Endometrium (tissue), 2 donors: ENCODE measurements around the gene GRM5.
"Not testable (repeated sequence)": the region's sequence is repeated elsewhere in the genome, so short reads cannot be mapped to it uniquely, and the experiment has no call there.

Experiments
- FAIRE-seq: peaks from 2 replicates; lab custom pipeline; 2012; peaks lifted over from hg19 to GRCh38; lab: Jason Lieb, UNC
- donor health status: control.
- donor health status: control.

GRM5 gene

DNA sequence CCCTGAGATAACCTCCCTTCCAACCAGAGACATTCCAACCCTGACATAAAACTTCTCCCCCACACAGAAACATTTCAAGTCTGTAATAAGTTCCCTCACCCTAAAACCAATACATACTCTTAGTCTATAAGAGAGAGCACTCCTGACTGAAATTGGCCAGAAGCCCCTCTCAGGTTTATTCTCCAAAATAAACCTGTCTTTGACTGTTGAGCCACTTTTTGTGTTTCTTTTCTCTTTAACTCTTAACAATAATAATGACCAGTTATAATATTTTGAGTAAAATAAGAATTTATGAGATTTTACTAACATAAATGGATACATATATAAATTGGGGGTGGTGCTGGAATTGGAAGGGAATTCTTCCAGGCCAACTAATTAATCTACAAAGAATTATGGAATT is 93.6 kb downstream of the GRM5 start:
- FAIRE-seq = no peak

DNA sequence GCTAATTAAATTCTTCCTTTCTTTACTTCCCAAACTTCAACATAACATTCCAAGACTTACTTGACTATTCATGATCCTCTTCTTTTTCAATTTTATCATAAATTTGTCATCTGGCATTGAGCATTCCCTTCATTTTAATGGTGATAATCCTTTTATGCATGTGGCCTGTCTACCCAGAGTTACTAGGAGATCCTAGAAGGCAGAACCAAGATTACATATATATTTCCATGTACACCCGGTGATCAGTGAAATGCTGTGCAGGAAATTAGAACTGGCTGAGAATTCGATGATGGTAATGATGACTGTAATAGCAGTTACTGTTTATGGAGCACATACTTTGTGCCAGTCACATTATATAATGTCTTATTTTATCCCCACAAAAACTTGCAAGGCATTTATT is 104.2 kb downstream of the GRM5 start:
- not testable (repeated sequence) for FAIRE-seq

DNA sequence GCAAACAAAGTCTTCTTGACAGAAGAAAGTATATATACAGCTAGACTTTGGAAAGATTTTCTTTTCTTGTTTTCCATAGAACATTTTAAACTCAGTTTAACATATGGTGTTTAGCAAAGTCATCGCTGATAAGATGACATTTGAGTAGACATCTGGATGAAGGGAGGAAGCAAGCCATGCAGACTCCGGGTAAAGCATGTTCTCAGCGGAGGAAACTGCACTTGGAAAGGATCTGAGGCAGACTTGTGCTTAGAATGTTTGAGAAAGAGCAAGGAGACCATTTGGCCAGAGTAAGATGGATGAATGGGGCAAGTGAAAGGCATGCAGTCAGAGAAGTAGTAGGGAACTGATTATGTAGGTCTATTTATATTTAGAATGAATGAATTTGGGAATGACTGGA is 105.9 kb downstream of the GRM5 start:
- not testable (repeated sequence) for FAIRE-seq

DNA sequence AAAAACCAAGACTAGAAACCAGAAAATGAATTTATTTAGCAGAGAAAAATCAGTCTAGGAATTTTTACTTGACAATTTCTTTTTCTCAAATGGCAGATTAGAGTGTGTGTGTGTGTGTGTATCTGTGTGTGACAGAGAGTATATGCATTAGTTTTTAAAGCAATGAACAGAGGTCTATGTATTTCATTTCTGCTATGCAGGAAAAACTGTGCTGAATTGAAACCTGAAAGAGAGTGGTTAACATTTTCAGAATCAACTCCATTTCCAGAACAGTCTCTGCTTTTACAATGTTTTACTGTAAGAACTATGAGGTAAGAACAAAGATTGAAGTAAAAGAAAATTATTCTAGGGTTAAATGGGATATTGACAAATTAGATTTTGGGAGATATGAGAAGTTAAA is 114.8 kb downstream of the GRM5 start:
- FAIRE-seq = no peak

DNA sequence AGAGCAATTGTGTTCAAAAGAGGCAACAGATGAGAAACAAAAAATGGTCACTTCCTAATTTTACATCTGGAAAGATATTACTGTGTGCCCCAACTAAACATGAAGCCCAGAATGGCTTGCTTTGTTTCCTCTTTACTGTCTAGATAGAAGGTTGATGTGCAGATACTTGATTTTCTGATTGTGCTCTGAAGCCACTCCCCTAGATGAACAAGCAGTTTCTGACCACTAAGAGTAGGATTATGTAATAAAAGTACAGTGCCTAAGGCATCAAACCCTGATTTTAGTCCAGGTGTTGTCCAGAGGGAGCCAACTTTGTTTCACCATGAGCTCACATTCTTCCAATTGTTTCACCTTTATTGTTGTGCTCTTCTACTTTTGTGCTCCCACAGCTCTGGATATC is 116.9 kb downstream of the GRM5 start:
- not testable (repeated sequence) for FAIRE-seq

DNA sequence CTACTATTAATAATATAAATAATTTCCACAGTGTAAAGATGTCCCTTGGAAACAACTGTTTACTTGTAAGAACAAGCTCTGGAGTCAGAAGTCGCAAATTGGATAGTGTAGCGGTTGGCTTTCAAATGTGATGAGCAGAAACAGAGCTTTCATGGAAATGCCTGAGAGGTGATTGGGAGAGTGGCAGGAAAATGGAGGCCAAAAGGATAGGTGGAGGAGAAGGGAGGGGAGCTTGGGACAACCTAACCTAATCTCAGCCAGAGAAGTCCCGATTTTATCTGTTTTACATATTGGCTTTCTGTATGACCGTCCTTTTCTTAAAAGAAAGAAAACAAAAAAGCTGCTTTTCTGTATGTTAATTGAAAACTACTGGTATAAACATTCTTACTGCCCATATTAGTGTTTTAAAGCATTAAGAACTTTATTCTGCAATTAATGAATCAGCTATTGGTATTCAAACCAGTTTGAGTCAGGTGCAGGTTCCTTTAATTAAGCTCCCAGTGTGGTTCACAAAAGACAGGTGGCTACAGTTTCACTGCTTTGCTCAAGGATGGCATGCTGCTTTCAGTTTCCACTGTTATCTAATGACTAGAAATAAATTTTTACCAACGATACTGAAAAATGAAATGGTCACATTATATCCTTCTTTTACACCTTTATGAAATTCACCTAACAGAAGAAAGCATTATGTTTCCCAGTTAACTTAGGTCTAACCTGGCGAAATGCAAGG is 117.8 kb downstream of the GRM5 start:
- FAIRE-seq = not testable (repeated sequence)

DNA sequence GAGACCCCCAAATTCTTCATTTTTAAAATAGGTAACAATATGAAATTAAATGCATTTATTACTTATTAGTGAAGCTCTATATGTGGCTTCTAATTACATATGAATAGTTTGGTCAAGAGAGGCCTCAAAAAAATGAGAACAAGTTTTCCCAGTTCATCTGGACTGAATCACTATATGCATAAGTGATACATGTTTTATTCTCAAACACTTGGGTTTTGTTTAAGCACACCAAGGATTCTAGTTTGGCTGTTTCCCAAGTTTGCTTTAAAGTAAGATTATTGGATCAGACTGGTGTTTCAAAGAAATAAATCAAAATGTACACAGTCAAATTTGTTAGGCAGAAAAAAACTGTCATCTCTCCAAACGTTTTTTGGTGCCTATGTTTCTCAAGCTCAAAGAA is 136.1 kb downstream of the GRM5 start:
- not testable (repeated sequence) for FAIRE-seq

DNA sequence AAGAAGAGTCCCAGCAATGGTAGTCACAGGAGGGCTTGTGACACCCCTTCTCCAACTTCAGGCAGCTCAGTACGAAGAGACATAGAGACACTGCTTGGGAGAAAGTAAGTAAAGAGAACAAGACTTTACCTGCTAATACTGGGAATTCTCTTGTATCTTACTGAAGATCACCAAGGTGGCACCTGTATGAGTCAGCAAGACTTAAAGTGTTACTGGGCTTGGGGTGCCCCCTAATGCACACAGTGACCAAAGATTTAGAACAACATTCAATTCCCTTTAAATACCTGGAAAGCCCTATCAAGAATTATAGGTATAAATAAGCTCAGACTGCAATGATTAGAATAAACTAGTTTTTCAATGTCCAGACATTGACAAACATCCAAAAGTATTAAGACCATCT is 148.7 kb downstream of the GRM5 start:
- not testable (repeated sequence) for FAIRE-seq

DNA sequence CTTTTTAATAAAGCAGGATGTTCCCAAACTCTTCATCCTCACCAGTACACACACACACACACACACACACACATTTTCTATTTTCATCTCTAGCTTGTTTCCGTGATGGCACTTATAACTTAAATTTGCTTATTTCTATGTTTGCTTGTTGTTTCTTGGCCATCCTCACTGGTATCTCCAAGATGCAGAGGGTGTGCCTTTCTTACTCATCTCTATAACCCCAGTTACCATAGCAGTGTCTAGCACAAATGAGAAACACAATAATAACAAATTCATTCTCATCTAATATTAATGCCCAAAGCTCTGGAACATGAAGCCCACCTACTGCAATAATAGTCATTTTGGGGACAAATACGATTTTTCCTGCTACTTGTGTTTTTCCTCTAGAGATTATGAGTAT is 156.3 kb downstream of the GRM5 start:
- no peak for FAIRE-seq

DNA sequence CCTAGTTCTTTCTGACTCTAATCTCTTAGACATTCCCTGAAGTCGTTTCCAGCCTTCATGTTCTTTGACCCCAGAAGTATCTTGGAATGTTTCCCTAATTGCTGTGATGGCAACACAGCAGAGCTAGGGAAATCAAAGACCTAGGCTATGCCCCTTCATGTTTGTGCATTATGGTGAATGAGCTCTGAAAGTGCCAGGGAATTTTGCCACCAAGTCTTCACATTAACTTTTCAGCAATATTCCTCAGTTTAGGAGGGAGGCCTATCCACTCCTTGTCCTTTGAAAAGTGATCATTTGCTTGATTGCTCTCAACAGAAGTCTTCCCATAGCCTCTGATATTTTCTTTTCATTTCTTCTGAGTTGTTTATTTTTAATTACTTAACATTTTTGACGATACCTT is 164.3 kb downstream of the GRM5 start:
- not testable (repeated sequence) for FAIRE-seq

DNA sequence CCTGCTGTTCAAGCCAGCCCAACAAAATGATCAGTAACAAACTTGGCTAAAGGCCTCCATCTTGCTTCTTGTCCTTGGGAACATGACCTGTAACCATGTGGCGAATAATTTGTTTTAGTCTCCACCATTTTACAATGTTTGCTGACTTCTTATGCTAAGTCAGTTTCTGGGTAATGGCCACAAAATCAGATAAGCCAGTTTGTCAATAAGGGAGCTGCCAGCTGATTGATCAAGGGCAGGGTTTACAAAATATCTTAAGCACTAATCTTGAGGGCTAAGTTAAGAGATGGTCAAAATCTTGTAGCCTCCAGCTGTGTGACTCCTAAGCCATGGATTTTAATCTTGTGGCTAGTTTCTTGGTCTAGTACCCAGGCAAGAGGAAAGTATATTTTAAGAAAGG is 176.9 kb downstream of the GRM5 start:
- FAIRE-seq = not testable (repeated sequence)

DNA sequence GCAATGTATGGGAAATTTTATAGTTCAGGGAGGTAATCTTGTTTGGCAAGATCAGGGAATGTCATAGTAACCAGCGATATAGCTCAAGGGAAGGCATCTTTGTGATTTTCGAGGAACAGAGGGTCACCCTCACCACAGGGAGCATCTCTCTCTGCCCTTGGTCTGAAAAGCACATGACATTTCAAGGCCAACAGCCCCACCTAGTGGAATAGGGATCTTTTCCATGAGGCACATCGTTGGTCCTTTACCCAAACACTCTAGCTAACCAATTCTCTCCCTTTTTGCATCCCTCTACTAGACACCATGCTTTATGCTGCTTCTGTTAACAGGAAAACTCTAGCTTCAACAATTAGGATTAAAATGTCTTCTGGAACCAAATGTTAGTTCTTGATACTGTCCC is 179.0 kb downstream of the GRM5 start:
- FAIRE-seq = no peak

DNA sequence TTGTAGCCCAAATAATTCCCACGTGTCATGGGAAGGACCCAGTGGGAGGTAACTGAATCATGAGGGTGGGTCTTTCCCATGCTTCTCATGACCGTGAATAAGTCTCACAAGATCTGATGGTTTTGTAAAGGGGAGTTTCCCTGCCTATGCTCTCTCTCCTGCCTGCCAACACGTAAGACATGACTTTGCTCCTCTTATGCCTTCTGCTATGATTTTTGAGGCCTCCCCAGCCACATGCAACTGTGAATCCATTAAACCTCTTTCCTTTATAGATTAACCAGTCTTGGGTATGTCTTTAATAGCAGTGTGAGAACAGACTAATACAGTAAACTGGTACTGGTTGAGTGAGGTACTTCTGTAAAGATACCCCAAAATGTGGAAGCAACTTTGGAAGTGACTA is 183.0 kb downstream of the GRM5 start:
- FAIRE-seq = not testable (repeated sequence)

DNA sequence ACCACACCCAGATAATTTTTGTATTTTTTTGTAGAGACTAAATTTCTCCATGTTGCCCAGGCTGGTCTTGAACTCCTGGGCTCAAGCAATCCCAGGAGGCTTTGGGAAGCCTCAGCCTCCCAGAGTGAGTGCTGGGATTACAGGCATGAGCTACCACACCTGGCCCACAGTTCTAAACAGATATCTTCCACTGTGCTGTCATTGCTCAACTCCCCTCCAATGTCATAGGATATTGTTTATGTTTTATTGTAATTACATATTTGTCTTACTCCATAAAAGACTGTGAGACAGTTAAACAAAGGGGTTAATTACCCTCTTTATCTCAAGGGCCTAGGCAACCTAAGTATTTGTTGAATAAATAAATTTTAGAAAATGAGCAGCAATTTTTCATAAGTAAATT is 204.2 kb downstream of the GRM5 start:
- no peak for FAIRE-seq

DNA sequence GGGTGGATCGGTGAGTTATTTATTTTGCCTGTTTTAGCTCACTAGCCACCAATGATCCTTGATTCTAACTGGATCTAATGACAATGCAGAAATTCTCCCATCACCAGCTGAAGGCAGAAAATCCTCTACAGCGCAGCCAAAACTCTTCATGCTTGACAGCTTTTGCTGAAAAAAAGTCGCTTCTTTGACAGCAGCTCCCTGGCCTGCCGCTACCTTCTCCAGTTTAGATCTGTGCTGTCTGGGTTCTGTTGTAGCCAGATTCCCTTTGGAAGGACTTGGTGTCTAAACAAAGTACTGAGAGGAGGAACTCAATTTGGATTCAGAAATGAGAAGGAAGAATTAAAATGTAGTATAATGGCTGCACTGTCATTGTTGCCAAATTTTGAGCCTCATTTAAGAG is 205.4 kb downstream of the GRM5 start:
- FAIRE-seq = not testable (repeated sequence)

DNA sequence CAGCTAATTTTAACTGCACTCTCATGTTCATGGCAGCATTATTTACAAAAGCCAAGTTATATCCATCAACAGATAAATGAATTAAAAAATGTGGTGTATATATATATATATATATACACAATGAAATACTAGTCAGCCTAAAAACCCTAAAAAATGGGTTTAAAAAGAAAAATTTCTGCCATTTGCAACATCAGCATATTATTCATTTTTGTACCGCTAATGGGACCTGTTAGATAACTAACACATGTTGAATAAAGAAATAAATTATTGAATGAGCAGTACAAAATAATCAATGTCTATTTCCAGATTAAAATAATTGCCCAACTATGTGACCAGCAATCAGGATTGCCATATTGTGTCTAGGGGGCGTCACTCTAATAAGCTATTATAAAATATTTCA is 211.8 kb downstream of the GRM5 start:
- not testable (repeated sequence) for FAIRE-seq

DNA sequence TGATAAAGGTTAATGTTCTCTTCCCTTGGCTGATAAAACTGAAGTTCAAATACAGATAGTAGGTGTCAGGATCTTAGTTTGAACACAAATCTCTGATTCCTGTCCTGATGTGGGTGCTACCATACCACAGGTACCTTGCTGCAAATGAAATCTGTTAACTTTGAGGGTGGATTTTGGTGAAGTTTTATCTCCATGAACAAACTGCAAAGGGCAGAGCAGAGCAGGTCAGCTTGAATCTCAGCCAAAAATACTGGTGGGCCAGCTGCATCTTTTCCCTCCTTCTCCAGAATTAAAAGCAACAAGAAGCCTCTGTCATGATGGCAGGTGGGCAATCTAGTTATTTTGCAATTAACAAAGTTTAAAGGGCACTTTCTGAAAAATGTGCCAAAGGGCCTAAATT is 214.2 kb downstream of the GRM5 start:
- not testable (repeated sequence) for FAIRE-seq

DNA sequence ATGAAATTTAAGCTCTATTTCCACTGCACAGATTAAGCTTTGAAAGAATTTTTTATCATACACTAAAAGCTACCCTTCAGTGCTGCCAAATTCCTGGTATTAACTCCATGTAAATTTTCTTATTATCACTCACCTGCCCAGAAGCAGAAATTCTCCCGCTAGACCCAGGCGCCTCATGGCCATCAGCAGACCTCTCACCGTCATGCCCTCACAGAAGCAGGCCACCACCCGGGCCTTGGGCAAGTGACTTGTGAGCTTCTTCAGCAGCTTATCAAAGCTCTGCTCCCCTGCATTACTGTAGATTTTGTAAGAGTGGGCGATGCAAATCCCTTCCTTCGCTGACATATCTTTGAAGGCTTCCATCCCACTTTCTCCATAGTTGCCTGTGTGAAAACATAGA is 216.0 kb downstream of the GRM5 start:
- not testable (repeated sequence) for FAIRE-seq

DNA sequence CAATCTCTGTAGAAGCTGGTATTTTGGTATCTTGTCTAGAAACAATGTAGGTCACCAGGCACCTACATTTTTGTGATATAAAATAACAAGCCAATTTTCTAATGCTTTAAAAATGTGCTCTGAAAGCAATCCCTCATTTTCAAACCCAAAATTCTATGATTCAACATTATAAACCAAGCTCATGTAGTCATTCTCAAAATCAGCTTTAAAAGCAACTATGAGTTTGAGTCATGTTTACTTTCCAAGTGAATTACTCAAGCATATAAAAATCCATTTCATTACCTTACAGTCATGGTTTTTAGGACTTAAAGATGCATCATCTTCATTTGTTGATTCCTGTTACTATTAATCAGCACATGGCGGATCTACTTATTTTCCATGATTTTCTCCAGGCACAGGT is 216.4 kb downstream of the GRM5 start:
- no peak for FAIRE-seq

DNA sequence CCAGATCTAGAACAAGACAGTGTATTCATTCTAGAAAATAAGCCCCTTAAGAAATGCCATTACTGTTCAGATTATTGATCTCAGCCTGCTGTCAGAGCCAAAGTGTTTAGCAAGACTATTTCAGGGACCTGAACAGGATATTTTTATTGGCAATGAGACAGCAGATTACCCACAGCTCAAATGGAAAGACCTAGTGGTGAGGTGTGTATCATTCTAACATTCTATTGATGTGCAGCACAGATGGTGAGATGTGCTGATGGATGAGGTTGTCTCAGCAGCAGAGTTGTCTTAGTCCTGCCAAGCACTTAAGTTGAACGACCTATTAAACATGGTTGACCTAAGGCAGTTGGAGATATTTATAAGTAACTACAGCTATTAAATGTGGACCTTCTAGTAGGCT is 219.5 kb downstream of the GRM5 start:
- not testable (repeated sequence) for FAIRE-seq

DNA sequence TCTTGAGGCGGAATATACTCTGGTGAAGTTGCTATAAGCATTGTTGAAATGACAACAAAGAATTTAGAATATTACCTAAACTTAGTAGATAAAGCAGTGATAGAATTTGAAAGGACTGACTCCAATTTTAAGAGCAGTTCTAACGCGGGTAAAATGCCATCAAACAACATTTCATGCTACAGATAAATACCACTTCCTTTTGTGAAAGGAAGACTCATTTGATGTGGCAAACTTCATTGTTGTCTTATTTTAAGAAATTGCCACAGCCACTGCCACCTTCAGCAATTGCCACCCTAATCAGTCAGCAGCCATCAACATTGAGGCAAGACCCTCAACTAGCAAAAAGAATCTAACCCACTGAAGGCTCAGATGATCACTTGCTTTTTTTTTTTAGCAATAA is 220.8 kb downstream of the GRM5 start:
- not testable (repeated sequence) for FAIRE-seq

DNA sequence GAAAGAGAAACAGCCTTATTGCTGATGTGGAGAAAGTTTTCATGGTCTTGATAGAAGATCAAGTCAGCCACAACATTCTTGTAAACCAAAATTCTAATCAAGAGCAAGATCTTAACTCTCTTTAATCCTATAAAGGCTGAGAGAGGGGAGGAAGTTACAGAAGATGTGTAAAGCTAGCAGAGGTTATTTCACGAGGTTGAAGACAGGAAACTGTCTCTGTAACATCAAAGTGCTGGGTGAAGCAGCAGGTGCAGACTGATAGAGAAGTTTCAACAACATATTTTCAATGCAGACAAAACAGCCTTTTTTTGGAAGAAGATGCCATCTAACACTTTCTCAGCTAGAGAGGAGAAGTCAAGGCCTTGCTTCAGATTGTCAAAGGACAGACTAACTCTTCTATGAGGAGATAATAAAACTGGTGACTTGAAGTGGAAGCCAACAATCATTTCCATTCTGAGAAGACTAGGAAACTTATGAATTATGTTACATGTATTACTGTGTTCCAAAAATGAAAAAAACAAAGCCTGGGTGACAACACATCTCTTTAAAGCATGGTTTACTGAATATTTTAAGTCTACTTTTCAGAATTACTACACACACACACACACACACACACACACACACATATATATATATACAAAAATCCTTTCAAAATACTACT is 221.9 kb downstream of the GRM5 start:
- FAIRE-seq = not testable (repeated sequence)

DNA sequence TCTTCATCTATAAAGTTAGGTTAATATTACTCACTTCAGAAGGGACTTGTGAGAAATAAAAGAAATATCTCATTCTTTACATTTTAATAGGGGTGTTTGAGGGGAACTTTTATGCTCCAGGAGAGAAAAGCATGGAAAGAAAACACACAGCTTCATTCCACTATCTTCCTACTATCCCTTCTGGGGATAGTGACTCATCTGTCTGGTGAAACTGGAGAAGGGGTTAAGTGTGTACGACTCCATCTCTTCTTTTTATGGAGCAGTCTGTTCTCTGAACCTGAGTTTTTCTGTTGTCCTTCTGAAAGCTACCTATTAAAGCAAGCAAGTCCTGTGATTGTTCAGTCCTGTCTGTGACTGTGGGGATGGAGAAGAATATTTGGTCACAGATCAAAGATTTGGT is 227.6 kb downstream of the GRM5 start:
- FAIRE-seq = not testable (repeated sequence)

DNA sequence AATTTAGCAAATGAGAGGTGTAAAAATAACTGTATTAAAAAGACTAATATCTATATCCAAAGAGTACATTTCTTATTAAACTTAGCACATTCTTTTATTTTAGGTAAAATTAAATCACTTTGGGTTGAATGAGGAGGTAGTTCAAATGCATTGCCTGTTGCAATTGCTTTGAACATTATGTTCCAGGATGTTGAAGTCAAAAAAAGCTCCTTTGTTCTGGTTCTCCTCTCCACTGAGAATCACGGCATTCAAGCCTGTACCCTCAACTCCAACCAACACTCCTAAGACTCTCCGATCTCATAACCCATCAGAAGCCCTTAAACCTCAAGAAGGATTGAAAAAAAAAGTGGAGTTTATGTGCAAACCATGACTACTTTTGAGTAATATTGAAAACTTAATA is 230.1 kb downstream of the GRM5 start:
- FAIRE-seq = not testable (repeated sequence)
